B cell (primary cell): ENCODE data around the gene HK2. TPM values are rescaled to one million over a fixed set of nuclear protein-coding genes. Genes with fewer than 3 reads are reported as not detected.

Experiments
- ATAC-seq: fragments of 200-7000 bp; cut with Tn5 transposase; one replicate; pipeline ENCODE4 v1.10.0; 2021; ENCODE audit warnings: low read depth, mild to moderate bottlenecking, moderate number of reproducible peaks, moderate library complexity
- CTCF ChIA-PET: fragments of 350-600 bp; sonication (Branson Sonifier 250); formaldehyde crosslinking; loops from one replicate; lab custom pipeline; 2021; ENCODE audit warnings: antibody characterized with exemption, inconsistent platforms; lab: Charles Lee
- POLR2A ChIA-PET: fragments of 350-600 bp; sonication (Branson Sonifier 250); formaldehyde crosslinking; loops from one replicate; lab custom pipeline; 2021; ENCODE audit warnings: antibody characterized with exemption; lab: Charles Lee
- DNase-seq: peaks from one replicate; pipeline ENCODE4 v3.0.0; 2013
- H2AFZ ChIP-seq: 2 replicates; pipeline ENCODE4 v1.6.1; 2012; ENCODE audit warnings: mild to moderate bottlenecking, low read depth, low read length; ENCODE audit not compliant: insufficient read depth, poor library complexity, severe bottlenecking
- H3K27ac ChIP-seq, 2 donors: 1 replicate in 1 of 2; 2 replicates in 1 of 2; pipeline ENCODE4 v1.5.1; 2012 to 2013; ENCODE audit warnings: low read length in 2 of 2, mild to moderate bottlenecking in 2 of 2, moderate library complexity in 1 of 2
- H3K27me3 ChIP-seq, 4 experiments: fragments of 200-600 bp in 1 of 4; sonication (generic) in 1 of 4; replicated peaks in 1 of 4; 1 replicate in 2 of 4; 2 replicates in 2 of 4; pipeline versions ENCODE4 v1.6.1 to v1.7.0; 2013 to 2016; ENCODE audit warnings: low read length in 3 of 4, mild to moderate bottlenecking in 2 of 4, mixed read lengths in 1 of 4, moderate library complexity in 1 of 4; ENCODE audit not compliant: insufficient read depth in 4 of 4, control insufficient read depth in 3 of 4; ENCODE audit errors: control extremely low read depth in 1 of 4
- H3K36me3 ChIP-seq, 2 experiments: replicated peaks in 1 of 2; 1 replicate in 1 of 2; 2 replicates in 1 of 2; pipeline versions ENCODE4 v1.6.1 to v1.7.1; 2013; ENCODE audit warnings: low read length in 1 of 2; ENCODE audit not compliant: insufficient read depth in 2 of 2, control insufficient read depth in 1 of 2; ENCODE audit errors: control extremely low read depth in 1 of 2, extremely low read depth in 1 of 2
- H3K4me1 ChIP-seq, 2 donors: fragments of 200-600 bp in 1 of 2; sonication (generic) in 1 of 2; 1 replicate in 1 of 2; 2 replicates in 1 of 2; pipeline versions ENCODE4 v1.5.1 to v1.6.1; 2013 to 2017; ENCODE audit warnings: low read length in 2 of 2; ENCODE audit not compliant: control insufficient read depth in 2 of 2, insufficient read depth in 2 of 2
- H3K4me2 ChIP-seq: replicated peaks from 2 replicates; pipeline ENCODE3; 2012; ENCODE audit warnings: mild to moderate bottlenecking, low read depth, low read length; ENCODE audit not compliant: poor library complexity, severe bottlenecking
- H3K4me3 ChIP-seq, 5 experiments: fragments of 200-600 bp in 1 of 5; sonication (generic) in 1 of 5; 1 replicate in 3 of 5; 2 replicates in 2 of 5; pipeline versions ENCODE4 v1.5.1 to v1.7.0; 2011 to 2016; ENCODE audit warnings: low read length in 4 of 5, mild to moderate bottlenecking in 4 of 5, low read depth in 2 of 5, control low read depth in 1 of 5, moderate library complexity in 1 of 5; ENCODE audit not compliant: insufficient read depth in 1 of 5; ENCODE audit errors: control extremely low read depth in 1 of 5, extremely low read depth in 1 of 5
- H3K79me2 ChIP-seq: fragments of 200-600 bp; sonication (generic); one replicate; pipeline ENCODE4 v1.6.0; 2016; ENCODE audit warnings: low read length; ENCODE audit not compliant: control insufficient read depth, insufficient read depth
- H3K9ac ChIP-seq: fragments of 200-600 bp; sonication (generic); 2 replicates; pipeline ENCODE4 v1.6.1; 2017; ENCODE audit warnings: mild to moderate bottlenecking, low read length, moderate library complexity
- H3K9me3 ChIP-seq, 3 donors: one replicate each; pipeline versions ENCODE4 v1.6.1 to v1.7.1; 2013; ENCODE audit warnings: low read length in 2 of 3; ENCODE audit not compliant: control insufficient read depth in 2 of 3, insufficient read depth in 1 of 3; ENCODE audit errors: control extremely low read depth in 1 of 3
- H4K20me1 ChIP-seq: 2 replicates; pipeline ENCODE4 v1.6.0; 2012; ENCODE audit warnings: mild to moderate bottlenecking, low read length; ENCODE audit not compliant: insufficient read depth, control insufficient read depth, poor library complexity, severe bottlenecking
- H3K27ac Mint-ChIP-seq: one replicate; pipeline ENCODE4 v1.8.0; 2021; ENCODE audit warnings: mixed read lengths
- H3K27me3 Mint-ChIP-seq: one replicate; pipeline ENCODE4 v1.8.0; 2021; ENCODE audit warnings: mixed read lengths
- H3K4me1 Mint-ChIP-seq: one replicate; pipeline ENCODE4 v1.8.0; 2021; ENCODE audit warnings: mixed read lengths
- H3K4me3 Mint-ChIP-seq: one replicate; pipeline ENCODE4 v1.8.0; 2021; ENCODE audit warnings: mixed read lengths
- H3K9me3 Mint-ChIP-seq: one replicate; pipeline ENCODE4 v1.8.0; 2022; ENCODE audit warnings: mixed read lengths; ENCODE audit not compliant: insufficient read depth
- EZH2 ChIP-seq: IDR thresholded peaks from 2 replicates; pipeline ENCODE4 v1.6.1; 2012; ENCODE audit warnings: borderline replicate concordance, low read depth, mild to moderate bottlenecking, moderate library complexity, low read length; ENCODE audit not compliant: insufficient read depth, poor library complexity, severe bottlenecking
- WGBS: methylation state at CpG from one replicate; pipeline ENCODE4 v1.1.5; 2013; ENCODE audit warnings: missing lambda C conversion rate; ENCODE audit not compliant: insufficient coverage; 5-methylcytosine and 5-hydroxymethylcytosine counted together
- intact Hi-C: fragments of 100-400 bp; cut with micrococcal nuclease; formaldehyde crosslinking; loops from one replicate; pipeline ENCODE4 v1.10.0; 2022
- polyA plus RNA-seq: library from polyadenylated mRNA; depleted of rRNA; stranded (reverse); fragments of >200 nt; gene quantifications from 2 replicates; pipeline ENCODE4 v1.2.3, GENCODE V29; 2012
- total RNA-seq, 2 donors: library from RNA; stranded (reverse); fragments of 120-200 nt in 1 of 2; gene quantifications; 1 replicate in 1 of 2; 2 replicates in 1 of 2; pipeline versions ENCODE4 v1.2.3 to v1.2.4, GENCODE V29; 2013 to 2022
- TF ChIP-seq, protein P1 (sequence below): fragments of 200-600 bp; IDR thresholded peaks from one replicate; pipeline ENCODE4 v1.8.0; 2022; ENCODE audit warnings: antibody characterized with exemption, mild to moderate bottlenecking

Gene HK2
- total and polyA plus RNA-seq, 2 donors (not counting 1 experiment from before 2014, with no cell fraction given) = 5.0 to 5.7 TPM

DNA sequence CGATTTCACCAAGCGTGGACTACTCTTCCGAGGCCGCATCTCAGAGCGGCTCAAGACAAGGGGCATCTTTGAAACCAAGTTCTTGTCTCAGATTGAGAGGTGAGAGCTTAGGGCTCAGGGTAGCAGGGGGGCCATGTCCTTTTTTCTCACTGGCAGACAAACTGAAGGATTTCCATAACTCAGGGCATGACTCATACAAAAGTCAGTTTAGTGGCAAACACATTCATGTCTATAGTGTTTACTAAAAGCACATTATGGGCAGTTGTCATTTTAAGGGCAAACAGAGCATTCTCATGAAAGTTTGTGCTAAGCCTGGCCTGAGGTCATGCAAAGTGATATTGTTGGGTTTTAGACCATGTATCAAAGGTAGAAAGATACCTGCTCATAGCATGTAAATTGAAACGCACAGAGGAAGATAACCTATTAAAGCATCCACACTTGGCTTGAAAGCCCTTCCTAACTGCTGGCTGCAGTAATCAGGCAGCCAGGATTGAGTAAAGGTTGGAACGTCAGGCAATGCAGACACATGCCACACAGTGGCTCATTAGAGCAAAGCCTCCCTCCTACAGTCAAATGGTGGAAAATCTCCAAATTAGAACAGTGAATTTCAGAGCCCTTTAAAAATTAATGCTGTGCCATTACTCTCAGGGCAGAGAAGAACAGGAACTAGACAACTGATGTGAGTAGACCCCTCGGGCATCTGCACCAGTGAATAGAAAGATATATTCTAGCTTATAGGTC lies 54.2 kb downstream of the HK2 start:
- Mint-ChIP-seq H3K4me3 (no peak overlapping the region), H3K9me3 (no peaks in the 10 kb centered on the region), H3K27ac (no peak overlapping the region), H3K4me1 (no peaks in the 10 kb centered on the region), H3K27me3 (no peaks in the 10 kb centered on the region)
- 98% methylated on average over 6 of the region's 8 CpGs for WGBS
- intact Hi-C loops = no loop called here
- Histone ChIP-seq H3K9ac (no peak overlapping the region), H3K9me3 (no peaks in the 10 kb centered on the region), H3K27me3 (no peaks in the 10 kb centered on the region), H3K4me1 (no peaks in the 10 kb centered on the region), H3K4me3 (no peak overlapping the region), H3K27ac (no peak overlapping the region), H3K79me2 (no peaks in the 10 kb centered on the region), H3K36me3 (peaks cover 9 to 71% of the 10 kb centered on the region in 2 experiments), H2AFZ (no peak overlapping the region), H3K4me2 (no peak overlapping the region), H4K20me1 (no peaks in the 10 kb centered on the region)
- DNase-seq = no peak
- CTCF ChIA-PET = interaction anchor here (0.6 to 1.0 kb wide), 2 partner anchors 11 to 84 kb away, joined by 4 read pairs; no protein-coding TSS in a partner anchor
- no peak for TF ChIP-seq EZH2
- TF ChIP-seq, protein P1, sequence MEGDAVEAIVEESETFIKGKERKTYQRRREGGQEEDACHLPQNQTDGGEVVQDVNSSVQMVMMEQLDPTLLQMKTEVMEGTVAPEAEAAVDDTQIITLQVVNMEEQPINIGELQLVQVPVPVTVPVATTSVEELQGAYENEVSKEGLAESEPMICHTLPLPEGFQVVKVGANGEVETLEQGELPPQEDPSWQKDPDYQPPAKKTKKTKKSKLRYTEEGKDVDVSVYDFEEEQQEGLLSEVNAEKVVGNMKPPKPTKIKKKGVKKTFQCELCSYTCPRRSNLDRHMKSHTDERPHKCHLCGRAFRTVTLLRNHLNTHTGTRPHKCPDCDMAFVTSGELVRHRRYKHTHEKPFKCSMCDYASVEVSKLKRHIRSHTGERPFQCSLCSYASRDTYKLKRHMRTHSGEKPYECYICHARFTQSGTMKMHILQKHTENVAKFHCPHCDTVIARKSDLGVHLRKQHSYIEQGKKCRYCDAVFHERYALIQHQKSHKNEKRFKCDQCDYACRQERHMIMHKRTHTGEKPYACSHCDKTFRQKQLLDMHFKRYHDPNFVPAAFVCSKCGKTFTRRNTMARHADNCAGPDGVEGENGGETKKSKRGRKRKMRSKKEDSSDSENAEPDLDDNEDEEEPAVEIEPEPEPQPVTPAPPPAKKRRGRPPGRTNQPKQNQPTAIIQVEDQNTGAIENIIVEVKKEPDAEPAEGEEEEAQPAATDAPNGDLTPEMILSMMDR = no peak
- POLR2A ChIA-PET = no interaction called here
- no peak for ATAC-seq

DNA sequence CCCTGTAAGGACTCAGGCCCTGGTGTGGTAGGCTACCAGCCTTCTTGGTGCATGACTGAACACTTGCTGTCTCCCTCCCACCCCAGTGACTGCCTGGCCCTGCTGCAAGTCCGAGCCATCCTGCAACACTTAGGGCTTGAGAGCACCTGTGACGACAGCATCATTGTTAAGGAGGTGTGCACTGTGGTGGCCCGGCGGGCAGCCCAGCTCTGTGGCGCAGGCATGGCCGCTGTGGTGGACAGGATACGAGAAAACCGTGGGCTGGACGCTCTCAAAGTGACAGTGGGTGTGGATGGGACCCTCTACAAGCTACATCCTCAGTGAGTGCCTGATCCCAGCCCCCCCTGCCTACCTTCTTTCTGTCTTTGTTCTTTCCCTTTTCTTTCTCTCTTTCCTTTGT lies 55.2 kb downstream of the HK2 start:
- no peak for ATAC-seq
- DNase-seq = no peak
- H3K79me2 ChIP-seq = no peaks in the 10 kb centered on the region
- no peaks in the 10 kb centered on the region for H3K9me3 Mint-ChIP-seq
- H3K27ac ChIP-seq = no peak overlapping the region
- no peaks in the 10 kb centered on the region for H3K4me1 ChIP-seq
- no peaks in the 10 kb centered on the region for H4K20me1 ChIP-seq
- H2AFZ ChIP-seq = no peak overlapping the region
- H3K4me3 Mint-ChIP-seq = no peak overlapping the region
- no peak for TF ChIP-seq EZH2
- TF ChIP-seq, protein P1 = no peak
- WGBS = 100% methylated on average over 3 of the region's 9 CpGs
- intact Hi-C loops = no loop called here
- no peaks in the 10 kb centered on the region for H3K27me3 Mint-ChIP-seq
- no peak overlapping the region for H3K27ac Mint-ChIP-seq
- H3K36me3 ChIP-seq = peaks cover 15 to 66% of the 10 kb centered on the region in 2 experiments
- H3K9ac ChIP-seq = no peak overlapping the region
- H3K4me3 ChIP-seq = no peak overlapping the region
- POLR2A ChIA-PET = no interaction called here
- no peaks in the 10 kb centered on the region for H3K4me1 Mint-ChIP-seq
- no peaks in the 10 kb centered on the region for H3K27me3 ChIP-seq
- no peaks in the 10 kb centered on the region for H3K9me3 ChIP-seq
- CTCF ChIA-PET = interaction anchor here (1.0 kb wide), 1 partner anchor 12 kb away, joined by 4 read pairs; no protein-coding TSS in a partner anchor
- H3K4me2 ChIP-seq = no peak overlapping the region
